Suprapubic skin (tissue), 4 donors: ENCODE data around the gene SPNS3. TPM values are rescaled to one million over a fixed set of nuclear protein-coding genes. Genes with fewer than 3 reads are reported as not detected.

Experiments used
- DNase-seq, 2 donors: peaks; one replicate each; pipeline ENCODE4 v3.0.0-alpha.2; 2019; ENCODE audit warnings: low spot score in 2 of 2
- H3K27ac ChIP-seq: fragments of 200-600 bp; sonication (generic); one replicate; pipeline ENCODE4 v1.5.1; 2019
- H3K27me3 ChIP-seq: fragments of 200-600 bp; sonication (generic); one replicate; pipeline ENCODE4 v1.5.1; 2019
- H3K36me3 ChIP-seq: fragments of 200-600 bp; sonication (generic); one replicate; pipeline ENCODE4 v1.5.1; 2019
- H3K4me1 ChIP-seq: fragments of 200-600 bp; sonication (generic); one replicate; pipeline ENCODE4 v1.5.1; 2019
- H3K4me3 ChIP-seq: fragments of 200-600 bp; sonication (generic); one replicate; pipeline ENCODE4 v1.5.1; 2019; ENCODE audit warnings: mild to moderate bottlenecking
- H3K9me3 ChIP-seq: fragments of 200-600 bp; sonication (generic); one replicate; pipeline ENCODE4 v1.5.1; 2019
- CTCF ChIP-seq, 2 donors: fragments of 200-600 bp in 1 of 2; fragments of 450-650 bp in 1 of 2; sonication (generic) in 1 of 2; IDR thresholded peaks; one replicate each; pipeline ENCODE4 v1.5.1; 2016 to 2019; ENCODE audit warnings: antibody characterized with exemption in 2 of 2, mild to moderate bottlenecking in 1 of 2, moderate library complexity in 1 of 2
- EP300 ChIP-seq: sonication (generic); formaldehyde crosslinking; IDR thresholded peaks from one replicate; pipeline ENCODE4 v1.6.1; 2017; ENCODE audit warnings: antibody characterized with exemption
- POLR2A ChIP-seq, 2 donors: fragments of 450-650 bp; IDR thresholded peaks; one replicate each; pipeline ENCODE4 v1.6.1; 2017; ENCODE audit warnings: antibody characterized with exemption in 2 of 2, mild to moderate bottlenecking in 2 of 2, moderate library complexity in 2 of 2
- POLR2AphosphoS5 ChIP-seq, 3 donors: sonication (generic); formaldehyde crosslinking; IDR thresholded peaks; one replicate each; pipeline ENCODE4 v1.6.1; 2017; ENCODE audit warnings: antibody characterized with exemption in 3 of 3
- WGBS: methylation state at CpG from one replicate; pipeline ENCODE4 v1.1.5; 2018; 5-methylcytosine and 5-hydroxymethylcytosine counted together
- total RNA-seq, 4 donors: library from RNA; depleted of rRNA; stranded (reverse); fragments of >200 nt; gene quantifications; one replicate each; pipeline ENCODE4 v1.1.0, GENCODE V29; 2016

SPNS3 gene
- total RNA-seq, 4 donors from 2014 or later = 0.72 TPM; not detected in 3

- DNase-seq = no peak
- TF ChIP-seq POLR2AphosphoS5 (IDR thresholded peaks at IDR 0.05) (no peak), EP300 (no peak), CTCF (IDR thresholded peaks at IDR 0.05) (no peak), POLR2A (IDR thresholded peaks at IDR 0.05) (no peak)
- H3K4me3 ChIP-seq = no peak overlapping the region
- 90% methylated on average over 2 of the region's 8 CpGs for WGBS
- no peak overlapping the region for H3K27ac ChIP-seq
- H3K27me3 ChIP-seq = no peaks in the 10 kb centered on the region
- H3K36me3 ChIP-seq = no peaks in the 10 kb centered on the region
- H3K9me3 ChIP-seq = no peaks in the 10 kb centered on the region
- H3K4me1 ChIP-seq = no peaks in the 10 kb centered on the region
These were observed 6.3 kb downstream of the SPNS3 start for GRCh38 chr17:4440021-4440420.

- Histone ChIP-seq H3K36me3 (no peaks in the 10 kb centered on the region), H3K4me1 (no peaks in the 10 kb centered on the region), H3K9me3 (no peaks in the 10 kb centered on the region), H3K27ac (no peak overlapping the region), H3K27me3 (no peaks in the 10 kb centered on the region), H3K4me3 (no peak overlapping the region)
- WGBS = 52% methylated on average over 15 of the region's 16 CpGs
- TF ChIP-seq EP300 (no peak), POLR2A (IDR thresholded peaks at IDR 0.05) (no peak), CTCF (IDR thresholded peaks at IDR 0.05) (no peak), POLR2AphosphoS5 (IDR thresholded peaks at IDR 0.05) (no peak)
- no peak for DNase-seq
These were observed 7.2 kb downstream of the SPNS3 start for GRCh38 chr17:4440690-4441686.

GRCh38 chr17:4442582-4442981, 8.8 kb downstream of the SPNS3 start:
- Histone ChIP-seq H3K36me3 (no peaks in the 10 kb centered on the region), H3K27me3 (no peaks in the 10 kb centered on the region), H3K9me3 (no peaks in the 10 kb centered on the region), H3K4me1 (peaks cover 3% of the 10 kb centered on the region), H3K4me3 (no peak overlapping the region), H3K27ac (no peak overlapping the region)
- TF ChIP-seq POLR2A (IDR thresholded peaks at IDR 0.05) (no peak), POLR2AphosphoS5 (IDR thresholded peaks at IDR 0.05) (no peak), EP300 (no peak), CTCF (IDR thresholded peaks at IDR 0.05) (no peak)
- 76% methylated on average over 3 of the region's 3 CpGs for WGBS
- no peak for DNase-seq

- H3K27me3 ChIP-seq = no peaks in the 10 kb centered on the region
These were observed 9.7 kb downstream of the SPNS3 start for GRCh38 chr17:4443476-4443875.

More at GRCh38 chr17:4443476-4443875, 9.7 kb downstream of the SPNS3 start:
- no peak for DNase-seq
- Histone ChIP-seq H3K9me3 (no peaks in the 10 kb centered on the region), H3K36me3 (no peaks in the 10 kb centered on the region), H3K4me3 (no peak overlapping the region), H3K4me1 (peaks cover 3% of the 10 kb centered on the region), H3K27ac (no peak overlapping the region)
- 59% methylated on average over 6 of the region's 6 CpGs for WGBS
- TF ChIP-seq CTCF (IDR thresholded peaks at IDR 0.05) = no peak
- no peak for TF ChIP-seq EP300
- no peak for TF ChIP-seq POLR2A (IDR thresholded peaks at IDR 0.05)
- no peak for TF ChIP-seq POLR2AphosphoS5 (IDR thresholded peaks at IDR 0.05)
